IMR-90 (cell line): ENCODE measurements around the gene RAB23. TPM values are rescaled to one million over a fixed set of nuclear protein-coding genes. Genes with fewer than 3 reads are reported as not detected.

Experiments
- ATAC-seq: fragments of 200-7000 bp; cut with Tn5 transposase; 2 replicates; pipeline ENCODE4 v1.9.1; 2020; ENCODE audit warnings: low read depth, mild to moderate bottlenecking, moderate library complexity
- BruUV-seq: library from RNA; stranded (reverse); fragments of 400-500 nt; replicated peaks from 2 replicates; lab custom pipeline; 2021; lab: Mats Ljungman, UMichigan
- CTCF ChIA-PET: fragments of 300-600 bp; formaldehyde crosslinking; extraction: SDS; loops from one replicate; lab custom pipeline; 2021; ENCODE audit warnings: antibody characterized with exemption; lab: Yijun Ruan, JAX
- POLR2A ChIA-PET: fragments of 300-600 bp; sonication (Branson Sonifier 250); formaldehyde crosslinking; loops from one replicate; lab custom pipeline; 2022; ENCODE audit warnings: antibody characterized with exemption; ENCODE audit not compliant: unreplicated experiment; lab: Charles Lee
- DNase-seq: peaks from one replicate; pipeline ENCODE4 v3.0.0; 2013
- H2AFZ ChIP-seq: replicated peaks from 2 replicates; pipeline ENCODE3; 2013; ENCODE audit warnings: low read length, mild to moderate bottlenecking; ENCODE audit not compliant: poor library complexity
- H2AK5ac ChIP-seq: 2 replicates; pipeline ENCODE4 v1.6.1; 2013; ENCODE audit warnings: low read depth, low read length, inconsistent platforms
- H2AK9ac ChIP-seq: replicated peaks from 2 replicates; pipeline ENCODE3; 2013; ENCODE audit warnings: mild to moderate bottlenecking, low read depth, low read length, moderate library complexity; ENCODE audit not compliant: poor library complexity
- H2BK120ac ChIP-seq: 2 replicates; pipeline ENCODE4 v1.6.1; 2013; ENCODE audit warnings: low read depth, low read length, inconsistent platforms
- H2BK15ac ChIP-seq: 3 replicates; pipeline ENCODE4 v1.6.1; 2013; ENCODE audit warnings: low read depth, low read length, inconsistent platforms
- H2BK20ac ChIP-seq: 2 replicates; pipeline ENCODE4 v1.6.1; 2013; ENCODE audit warnings: low read depth, mild to moderate bottlenecking, inconsistent platforms, low read length, moderate library complexity
- H2BK5ac ChIP-seq: 2 replicates; pipeline ENCODE4 v1.6.1; 2013; ENCODE audit warnings: mild to moderate bottlenecking, low read depth, low read length, inconsistent platforms; ENCODE audit not compliant: poor library complexity, severe bottlenecking
- H3K14ac ChIP-seq: replicated peaks from 2 replicates; pipeline ENCODE4 v1.6.1; 2013; ENCODE audit warnings: low read depth, low read length, inconsistent platforms
- H3K18ac ChIP-seq: 2 replicates; pipeline ENCODE4 v1.6.1; 2013; ENCODE audit warnings: low read depth, low read length, control low read depth
- H3K23ac ChIP-seq: 2 replicates; pipeline ENCODE4 v1.6.1; 2013; ENCODE audit warnings: low read depth, low read length, inconsistent platforms
- H3K27ac ChIP-seq: 2 replicates; pipeline ENCODE4 v1.5.1; 2013; ENCODE audit warnings: mild to moderate bottlenecking, control low read depth, low read length; ENCODE audit not compliant: insufficient read depth
- H3K27me3 ChIP-seq: 2 replicates; pipeline ENCODE4 v1.6.1; 2013; ENCODE audit warnings: low read length; ENCODE audit not compliant: control insufficient read depth, insufficient read depth
- H3K36me3 ChIP-seq: 2 replicates; pipeline ENCODE4 v1.6.1; 2013; ENCODE audit warnings: low read length, mixed read lengths; ENCODE audit not compliant: control insufficient read depth, insufficient read depth
- H3K4ac ChIP-seq: 2 replicates; pipeline ENCODE4 v1.6.1; 2013; ENCODE audit warnings: low read depth, low read length, inconsistent platforms
- H3K4me1 ChIP-seq: 2 replicates; pipeline ENCODE4 v1.6.1; 2013; ENCODE audit warnings: low read length, mixed read lengths; ENCODE audit not compliant: control insufficient read depth, insufficient read depth
- H3K4me2 ChIP-seq: 2 replicates; pipeline ENCODE4 v1.6.1; 2013; ENCODE audit warnings: low read depth, mild to moderate bottlenecking, control low read depth, low read length, moderate library complexity
- H3K4me3 ChIP-seq: 2 replicates; pipeline ENCODE4 v1.5.1; 2013; ENCODE audit warnings: low read depth, mild to moderate bottlenecking, control low read depth, low read length, moderate library complexity; ENCODE audit not compliant: insufficient read depth
- H3K56ac ChIP-seq: 2 replicates; pipeline ENCODE4 v1.6.1; 2013; ENCODE audit warnings: low read length, inconsistent platforms; ENCODE audit not compliant: insufficient read depth; ENCODE audit errors: extremely low read depth
- H3K79me1 ChIP-seq, 2 experiments: 2 replicates each; pipeline ENCODE4 v1.6.1; 2013; ENCODE audit warnings: low read length in 2 of 2, inconsistent platforms in 1 of 2, low read depth in 1 of 2
- H3K9ac ChIP-seq: 2 replicates; pipeline ENCODE4 v1.6.1; 2013; ENCODE audit warnings: low read depth, low read length, control low read depth
- H3K9me1 ChIP-seq: 2 replicates; pipeline ENCODE4 v1.6.1; 2013; ENCODE audit warnings: low read length, inconsistent platforms; ENCODE audit not compliant: insufficient read depth
- H3K9me3 ChIP-seq: 2 replicates; pipeline ENCODE4 v1.6.1; 2013; ENCODE audit warnings: low read length; ENCODE audit not compliant: control insufficient read depth, insufficient read depth
- H4K20me1 ChIP-seq: 2 replicates; pipeline ENCODE4 v1.6.1; 2013; ENCODE audit warnings: low read length, inconsistent platforms; ENCODE audit not compliant: insufficient read depth
- H4K5ac ChIP-seq: 2 replicates; pipeline ENCODE4 v1.6.1; 2013; ENCODE audit warnings: mild to moderate bottlenecking, low read depth, low read length, control low read depth
- H4K8ac ChIP-seq, 2 experiments: 2 replicates each; pipeline ENCODE4 v1.6.1; 2013; ENCODE audit warnings: low read depth in 2 of 2, low read length in 2 of 2, control low read depth in 1 of 2, inconsistent platforms in 1 of 2
- H4K91ac ChIP-seq: 2 replicates; pipeline ENCODE4 v1.6.1; 2013; ENCODE audit warnings: low read depth, low read length, inconsistent platforms; ENCODE audit not compliant: insufficient read depth
- MAZ ChIP-seq: IDR thresholded peaks from 2 replicates; pipeline ENCODE4 v1.6.1; 2012; ENCODE audit warnings: low read depth, mild to moderate bottlenecking, low read length, improper control_type of control experiment, moderate library complexity, borderline replicate concordance
- MXI1 ChIP-seq: IDR thresholded peaks from 2 replicates; pipeline ENCODE4 v1.6.1; 2012; ENCODE audit warnings: low read depth, mild to moderate bottlenecking, low read length, moderate library complexity, borderline replicate concordance
- POLR2A ChIP-seq: IDR thresholded peaks from 2 replicates; pipeline ENCODE4 v1.6.1; 2012; ENCODE audit warnings: mild to moderate bottlenecking, low read depth, low read length
- RAD21 ChIP-seq: IDR thresholded peaks from 2 replicates; pipeline ENCODE4 v1.6.1; 2012; ENCODE audit warnings: low read length, improper control_type of control experiment
- RFX5 ChIP-seq: IDR thresholded peaks from 2 replicates; pipeline ENCODE4 v1.8.0; 2012; ENCODE audit warnings: low read depth, mild to moderate bottlenecking, low read length, moderate library complexity
- SMC3 ChIP-seq: fragments of 150-350 bp; IDR thresholded peaks from 2 replicates; pipeline ENCODE4 v1.6.1; 2016; ENCODE audit warnings: low read depth, mild to moderate bottlenecking, antibody characterized with exemption, low read length, moderate library complexity
- USF2 ChIP-seq: fragments of 150-350 bp; IDR thresholded peaks from 2 replicates; pipeline ENCODE4 v1.6.1; 2017; ENCODE audit warnings: mild to moderate bottlenecking, antibody characterized with exemption, low read length, low read depth
- WGBS, 2 experiments: methylation state at CpG; one replicate each; pipeline versions ENCODE4 v1.1.5 to v1.1.7; 2013; ENCODE audit warnings: missing lambda C conversion rate in 2 of 2; ENCODE audit not compliant: insufficient read length in 1 of 2; ENCODE audit errors: extremely low coverage in 2 of 2; 5-methylcytosine and 5-hydroxymethylcytosine counted together
- dilution Hi-C: fragments of 300-500 bp; cut with HindIII; formaldehyde crosslinking; loops from one replicate; pipeline ENCODE4 v1.14.3; 2018; ENCODE audit warnings: low sequenced_read_pairs; ENCODE audit not compliant: unreplicated experiment
- in situ Hi-C: fragments of 300-500 bp; cut with MboI; formaldehyde crosslinking; loops from 3 replicates; pipeline ENCODE4 v1.14.3; 2019; ENCODE audit warnings: low sequenced_read_pairs, inconsistent platforms, mixed read lengths
- intact Hi-C: fragments of 100-400 bp; cut with micrococcal nuclease; formaldehyde crosslinking; loops from 2 replicates; pipeline ENCODE4 v1.10.0; 2022
- polyA plus RNA-seq, 3 experiments: library from polyadenylated mRNA; depleted of rRNA; stranded (reverse); fragments of >200 nt; gene quantifications; 2 replicates each; pipeline ENCODE4 v1.2.3, GENCODE V29; 2012; ENCODE audit warnings: low replicate concordance in 1 of 3
- total RNA-seq: library from RNA; depleted of rRNA; stranded (reverse); fragments of >200 nt; gene quantifications from 2 replicates; pipeline ENCODE4 v1.2.3, GENCODE V29; 2012

The RAB23 gene
- total and polyA plus RNA-seq, 2 of the 4 experiments (the other 2 are of a cell fraction): 10.8 to 13.3 TPM

GRCh38 chr6:57163956-57164355 lies 58.2 kb downstream of the RAB23 start:
- POLR2A ChIA-PET: no interaction called here
- H3K23ac ChIP-seq: no peak overlapping the region

More at GRCh38 chr6:57163956-57164355, 58.2 kb downstream of the RAB23 start:
- Histone ChIP-seq H3K36me3 (peaks cover 3% of the 10 kb centered on the region), H3K56ac (no peak overlapping the region), H2BK20ac (no peak overlapping the region), H3K18ac (no peak overlapping the region; the same call in 1 of the 2 replicates), H3K4ac (no peak overlapping the region), H3K79me1 (peaks cover 0 to 5% of the 10 kb centered on the region in 2 experiments; a peak in 1 of 4 replicates), H2AK5ac (no peak overlapping the region), H4K20me1 (0 out of 2 replicates have a peak, but pooled peaks cover 3% of the 10 kb centered on the region), H3K4me2 (no peak overlapping the region), H2BK15ac (no peak overlapping the region), H3K14ac (no peak overlapping the region), H3K27ac (no peak overlapping the region), H3K9me3 (peaks cover 6% of the 10 kb centered on the region), H2AFZ (no peak overlapping the region), H3K4me1 (peaks cover 11% of the 10 kb centered on the region), H2AK9ac (no peak overlapping the region), H3K27me3 (no peaks in the 10 kb centered on the region), H3K9me1 (no peaks in the 10 kb centered on the region), H4K5ac (no peak overlapping the region; the same call in 1 of the 2 replicates), H4K8ac (no peak overlapping the region), H2BK5ac (no peak overlapping the region), H3K4me3 (no peak overlapping the region), H4K91ac (no peak overlapping the region), H3K9ac (no peak overlapping the region), H2BK120ac (no peak overlapping the region)
- WGBS, 2 experiments: no CpG with 5 or more reads among the region's 2 CpGs
- dilution Hi-C loops (no loop called here), intact Hi-C loops (no loop called here), in situ Hi-C loops (no loop called here)
- DNase-seq: no peak
- ATAC-seq: no peak
- no TSS peak for BruUV-seq
- CTCF ChIA-PET: interaction anchor here (0.6 kb wide), 1 partner anchor 109 kb away, joined by 3 read pairs; no protein-coding TSS in a partner anchor
- no peak for TF ChIP-seq SMC3
- TF ChIP-seq POLR2A: no peak
- no peak for TF ChIP-seq MXI1
- no peak for TF ChIP-seq MAZ
- no peak for TF ChIP-seq USF2
- no peak for TF ChIP-seq RFX5
- TF ChIP-seq RAD21: no peak
